Measurements from ENCODE around the gene ATP13A3. TPM values are rescaled to one million over a fixed set of nuclear protein-coding genes. Genes with fewer than 3 reads are reported as not detected.

The ATP13A3 gene
- total RNA-seq, 1 donor from 2014 or later, result 80.3 TPM

- no peaks in the 10 kb centered on the region for H3K36me3 Mint-ChIP-seq
- H3K27me3 Mint-ChIP-seq, result peaks cover 48% of the 10 kb centered on the region
- peaks cover 22% of the 10 kb centered on the region for H3K4me1 Mint-ChIP-seq (ENCODE audit: unreplicated experiment)
- no peak for TF ChIP-seq CTCF (conservative IDR thresholded peaks at IDR 0.05)
- H3K9me3 Mint-ChIP-seq, result no peaks in the 10 kb centered on the region
- no peak overlapping the region for H3K4me3 Mint-ChIP-seq
- H3K27ac Mint-ChIP-seq, result no peak overlapping the region
- DNase-seq (ENCODE audit: extremely low spot score, unreplicated experiment), result no peak
These were observed 122.0 kb downstream of the ATP13A3 start for GRCh38 chr3:194364652-194365434.

GRCh38 chr3:194364314-194364651, 122.5 kb downstream of the ATP13A3 start:
- H3K27ac Mint-ChIP-seq, result no peak overlapping the region
- H3K4me1 Mint-ChIP-seq (ENCODE audit: unreplicated experiment), result peaks cover 20% of the 10 kb centered on the region
- no peaks in the 10 kb centered on the region for H3K9me3 Mint-ChIP-seq
- H3K27me3 Mint-ChIP-seq, result peaks cover 48% of the 10 kb centered on the region
- no peaks in the 10 kb centered on the region for H3K36me3 Mint-ChIP-seq
- no peak for DNase-seq (ENCODE audit: extremely low spot score, unreplicated experiment)
- H3K4me3 Mint-ChIP-seq, result no peak overlapping the region
- no peak for TF ChIP-seq CTCF (conservative IDR thresholded peaks at IDR 0.05)

GRCh38 chr3:194360568-194360967, 126.2 kb downstream of the ATP13A3 start:
- Mint-ChIP-seq H3K9me3 (no peaks in the 10 kb centered on the region), H3K4me3 (no peak overlapping the region), H3K36me3 (no peaks in the 10 kb centered on the region), H3K4me1 (ENCODE audit: unreplicated experiment) (peaks cover 6% of the 10 kb centered on the region), H3K27me3 (peaks cover 39% of the 10 kb centered on the region), H3K27ac (no peak overlapping the region)
- TF ChIP-seq CTCF (conservative IDR thresholded peaks at IDR 0.05), result no peak
- no peak for DNase-seq (ENCODE audit: extremely low spot score, unreplicated experiment)

- Mint-ChIP-seq H3K9me3 (no peaks in the 10 kb centered on the region), H3K4me1 (ENCODE audit: unreplicated experiment) (no peaks in the 10 kb centered on the region), H3K27me3 (peaks cover 29% of the 10 kb centered on the region), H3K27ac (no peak overlapping the region), H3K4me3 (no peak overlapping the region), H3K36me3 (no peaks in the 10 kb centered on the region)
- no peak for TF ChIP-seq CTCF (conservative IDR thresholded peaks at IDR 0.05)
- no peak for DNase-seq (ENCODE audit: extremely low spot score, unreplicated experiment)
These were observed 129.1 kb downstream of the ATP13A3 start for GRCh38 chr3:194357681-194358080.

GRCh38 chr3:194355379-194355778, 131.4 kb downstream of the ATP13A3 start:
- Mint-ChIP-seq H3K4me3 (no peak overlapping the region), H3K36me3 (no peaks in the 10 kb centered on the region), H3K27me3 (peaks cover 22% of the 10 kb centered on the region), H3K4me1 (ENCODE audit: unreplicated experiment) (no peaks in the 10 kb centered on the region), H3K27ac (no peak overlapping the region), H3K9me3 (no peaks in the 10 kb centered on the region)
- DNase-seq (ENCODE audit: extremely low spot score, unreplicated experiment), result no peak
- TF ChIP-seq CTCF (conservative IDR thresholded peaks at IDR 0.05), result no peak

Measured in type B pancreatic cell (in vitro differentiated cells).